GM19023 (cell line): ENCODE data around the gene RARA.
"Not testable (repeated sequence)": the region's sequence is repeated elsewhere in the genome, so short reads cannot be mapped to it uniquely, and the experiment has no call there.

Source experiments
- ATAC-seq: cut with Tn5 transposase; IDR thresholded peaks from one replicate; pipeline ENCODE4 v1.9.1; 2021; ENCODE audit warnings: mild to moderate bottlenecking, moderate library complexity; ENCODE audit not compliant: unreplicated experiment

Gene RARA

DNA sequence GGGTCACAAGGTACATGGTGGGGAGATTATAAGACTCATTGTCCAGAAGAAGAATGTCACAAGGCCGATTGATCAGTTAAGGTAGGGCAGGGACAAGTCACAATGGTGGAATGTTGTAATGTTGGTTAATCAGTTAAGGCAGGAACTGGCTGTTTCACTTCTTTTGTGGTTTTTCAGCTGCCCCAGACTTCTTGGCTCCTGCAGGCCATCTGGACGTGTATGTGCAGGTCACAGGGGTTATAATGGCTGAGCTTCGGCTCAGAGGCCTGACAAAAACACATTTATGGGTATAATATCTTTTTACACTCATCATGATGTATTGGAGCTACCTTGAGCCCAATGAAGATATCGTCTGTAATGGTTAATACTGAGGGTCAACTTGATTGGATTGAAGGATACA is 63.7 kb downstream of the RARA start:
- not testable (repeated sequence) for ATAC-seq

- no peak for ATAC-seq
Observed at GRCh38 chr17:40373324-40373723, 64.3 kb downstream of the RARA start.

- no peak for ATAC-seq
Observed at GRCh38 chr17:40373999-40374398, 65.0 kb downstream of the RARA start.

- ATAC-seq: no peak
Observed at GRCh38 chr17:40374821-40375498, 66.0 kb downstream of the RARA start.

GRCh38 chr17:40375786-40376185 is 66.8 kb downstream of the RARA start:
- not testable (repeated sequence) for ATAC-seq

- ATAC-seq: not testable (repeated sequence)
Observed at GRCh38 chr17:40376541-40376940, 67.6 kb downstream of the RARA start.

DNA sequence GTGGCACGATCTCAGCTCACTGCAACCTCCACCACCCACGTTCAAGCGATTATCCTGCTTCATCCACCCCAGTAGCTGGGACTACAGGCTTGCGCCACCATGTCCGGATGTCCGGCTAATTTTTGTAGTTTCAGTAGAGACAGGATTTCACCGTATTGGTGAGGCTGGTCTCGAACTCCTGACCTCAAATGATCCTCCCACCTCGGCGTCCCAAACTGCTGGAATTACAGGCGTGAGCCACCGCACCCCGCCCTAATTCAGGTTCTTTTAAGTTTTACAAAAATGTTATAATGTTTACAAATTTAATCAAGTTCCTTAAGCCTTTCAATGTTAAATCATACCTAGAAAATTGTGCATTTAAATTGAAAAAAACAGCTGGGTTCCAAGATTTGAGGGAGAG is 68.9 kb downstream of the RARA start:
- no peak for ATAC-seq

- ATAC-seq: no peak
Observed at GRCh38 chr17:40378966-40379365, 70.0 kb downstream of the RARA start.

- no peak for ATAC-seq
Observed at GRCh38 chr17:40382251-40382650, 73.3 kb downstream of the RARA start.

DNA sequence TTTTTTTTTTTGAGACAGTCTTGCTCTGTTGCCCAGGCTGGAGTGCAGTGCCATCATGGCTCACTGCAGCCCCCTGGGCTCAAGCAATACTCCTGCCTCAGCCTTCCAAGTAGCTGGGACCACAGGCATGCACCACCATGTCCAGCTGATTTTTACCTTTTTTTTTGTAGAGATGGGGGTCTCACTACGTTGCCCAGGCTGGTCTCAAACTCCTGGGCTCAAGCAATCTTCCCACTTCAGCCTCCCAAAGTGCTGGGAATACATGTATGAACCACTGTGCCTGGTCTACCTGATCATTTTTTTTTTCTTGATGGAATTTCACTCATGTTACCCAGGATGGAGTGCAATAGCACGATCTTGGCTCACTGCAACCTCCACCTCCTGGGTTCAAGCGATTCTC is 77.6 kb downstream of the RARA start:
- ATAC-seq: not testable (repeated sequence)

DNA sequence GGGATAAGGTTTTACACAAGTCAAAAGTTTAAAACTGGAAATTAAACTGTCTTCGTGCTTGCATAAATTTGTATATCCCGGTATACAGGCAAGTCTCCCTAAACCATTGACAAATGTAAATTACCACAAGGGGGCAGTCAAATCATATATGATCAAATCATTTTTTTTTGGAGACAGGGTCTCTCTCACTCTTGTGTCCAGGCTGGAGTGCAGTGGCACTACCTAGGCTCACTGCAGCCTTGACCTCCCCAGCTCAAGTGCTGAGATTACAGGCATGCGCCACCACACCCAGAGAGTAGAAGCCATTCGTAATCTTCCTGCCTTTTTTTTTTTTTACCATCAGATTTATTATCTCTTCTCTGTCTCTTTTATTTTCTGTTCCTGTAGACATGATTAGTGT is 90.2 kb downstream of the RARA start:
- no peak for ATAC-seq

GRCh38 chr17:40402668-40403067 is 93.7 kb downstream of the RARA start:
- ATAC-seq: no peak

DNA sequence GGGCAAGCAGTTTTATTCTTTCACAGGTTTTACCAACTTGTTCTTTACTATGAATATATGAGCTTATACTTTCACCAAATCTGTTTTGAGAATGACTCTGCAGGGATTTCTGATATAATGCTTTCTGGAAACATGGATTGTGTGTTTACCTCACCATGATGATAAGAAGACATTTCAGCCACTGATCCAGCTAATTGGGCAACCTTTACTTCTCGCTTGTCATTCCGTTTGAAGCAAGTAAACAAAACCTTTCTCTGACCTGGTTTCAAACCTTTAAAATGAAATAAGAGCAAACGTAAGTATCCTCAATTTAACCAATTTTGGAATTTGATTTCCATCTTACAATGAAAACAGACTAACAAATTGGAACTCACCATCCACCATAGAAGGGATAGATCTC is 95.0 kb downstream of the RARA start:
- no peak for ATAC-seq
